Frontal cortex (tissue), 4 donors: ENCODE data around the gene ZSCAN10. TPM values are rescaled to one million over a fixed set of nuclear protein-coding genes. Genes with fewer than 3 reads are reported as not detected.
"Not testable (repeated sequence)": the region's sequence is repeated elsewhere in the genome, so short reads cannot be mapped to it uniquely, and the experiment has no call there.

Experiments
- DNase-seq, 2 donors: peaks; one replicate each; pipeline ENCODE4 v3.0.0; 2012; ENCODE audit warnings: low spot score in 2 of 2
- FAIRE-seq: peaks from 2 replicates; lab custom pipeline; 2012; peaks lifted over from hg19 to GRCh38; lab: Jason Lieb, UNC
- total RNA-seq: library from RNA; depleted of rRNA; stranded (reverse); fragments of >200 nt; gene quantifications from one replicate; pipeline ENCODE4 v1.2.3, GENCODE V29; 2014
- donor health status: control.
- donor health status: control.
- donor health status: control.

The ZSCAN10 gene
- total RNA-seq, 1 donor from 2014 or later: not detected

GRCh38 chr16:3088925-3089716, 10.0 kb downstream of the ZSCAN10 start:
- FAIRE-seq (no peak), DNase-seq (no peak)

DNA sequence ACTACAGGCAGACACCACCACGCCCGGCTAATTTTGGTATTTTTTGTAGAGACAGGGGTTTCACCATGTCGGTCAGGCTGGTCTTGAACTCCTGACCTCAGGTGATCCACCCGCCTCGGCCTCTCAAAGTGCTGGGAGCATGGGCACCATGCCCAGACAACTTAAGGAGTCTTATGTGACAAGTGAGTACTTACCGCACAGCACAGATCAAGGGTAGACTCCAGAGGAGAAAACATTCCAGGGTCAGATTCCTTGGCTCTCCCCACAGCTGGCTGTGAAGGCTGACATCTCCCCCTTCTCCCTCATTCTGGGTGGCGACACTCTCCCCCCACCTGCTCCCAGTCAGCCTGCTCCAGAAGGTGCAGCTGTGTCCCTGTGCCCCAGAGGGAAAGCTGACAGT, 10.6 kb downstream of the ZSCAN10 start:
- FAIRE-seq: no peak

DNA sequence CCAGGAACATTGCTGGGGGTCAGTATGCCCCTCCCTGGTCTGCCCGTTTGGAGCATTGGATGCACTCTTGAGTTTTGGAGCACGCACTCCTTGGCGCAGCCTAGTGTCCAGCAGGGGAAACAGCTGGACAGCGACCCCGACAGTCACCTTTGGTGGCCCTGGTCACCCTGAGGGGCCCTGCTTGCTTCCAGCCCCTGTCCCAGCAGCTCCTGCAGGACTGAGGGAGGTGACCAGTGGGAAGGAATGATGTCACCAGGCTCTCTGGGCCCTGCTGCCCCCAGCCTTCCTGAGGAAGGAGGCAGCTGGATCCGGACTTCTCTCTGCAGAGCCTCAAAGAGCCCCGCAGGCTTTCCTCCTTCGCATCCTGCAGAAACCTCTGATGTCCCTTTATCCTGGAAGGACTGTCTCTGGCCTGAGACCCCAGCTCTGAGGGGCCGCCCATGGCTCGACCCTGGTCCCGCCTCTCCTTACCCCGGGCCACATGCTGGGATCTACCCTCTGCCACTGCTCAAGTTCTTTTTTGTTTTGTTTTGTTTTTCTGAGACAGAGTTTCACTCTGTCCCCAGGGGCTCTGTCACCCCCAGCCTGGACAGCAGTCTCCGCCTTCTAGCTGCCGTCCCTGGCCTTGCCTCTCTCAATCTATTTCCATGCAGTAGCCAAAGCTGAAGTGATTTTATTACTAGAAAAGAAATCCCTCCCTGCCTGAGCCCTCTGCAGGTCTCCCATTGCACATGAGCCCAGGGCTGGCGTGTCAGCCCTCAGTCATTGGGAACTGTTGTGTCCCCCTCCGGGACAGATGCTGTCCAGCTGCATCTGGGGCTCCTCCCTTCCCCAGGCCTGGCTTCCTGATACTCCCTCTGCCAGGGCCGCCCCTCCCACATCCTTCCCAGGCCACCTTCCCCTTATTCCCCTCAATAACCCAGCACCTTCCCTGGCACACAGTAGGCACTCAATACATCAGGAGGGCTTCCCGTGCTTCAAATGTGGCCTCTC, 11.6 kb downstream of the ZSCAN10 start:
- no peak for FAIRE-seq
- no peak for DNase-seq

More for the DNA sequence above, 10.6 kb downstream of the ZSCAN10 start:
- DNase-seq: no peak

DNA sequence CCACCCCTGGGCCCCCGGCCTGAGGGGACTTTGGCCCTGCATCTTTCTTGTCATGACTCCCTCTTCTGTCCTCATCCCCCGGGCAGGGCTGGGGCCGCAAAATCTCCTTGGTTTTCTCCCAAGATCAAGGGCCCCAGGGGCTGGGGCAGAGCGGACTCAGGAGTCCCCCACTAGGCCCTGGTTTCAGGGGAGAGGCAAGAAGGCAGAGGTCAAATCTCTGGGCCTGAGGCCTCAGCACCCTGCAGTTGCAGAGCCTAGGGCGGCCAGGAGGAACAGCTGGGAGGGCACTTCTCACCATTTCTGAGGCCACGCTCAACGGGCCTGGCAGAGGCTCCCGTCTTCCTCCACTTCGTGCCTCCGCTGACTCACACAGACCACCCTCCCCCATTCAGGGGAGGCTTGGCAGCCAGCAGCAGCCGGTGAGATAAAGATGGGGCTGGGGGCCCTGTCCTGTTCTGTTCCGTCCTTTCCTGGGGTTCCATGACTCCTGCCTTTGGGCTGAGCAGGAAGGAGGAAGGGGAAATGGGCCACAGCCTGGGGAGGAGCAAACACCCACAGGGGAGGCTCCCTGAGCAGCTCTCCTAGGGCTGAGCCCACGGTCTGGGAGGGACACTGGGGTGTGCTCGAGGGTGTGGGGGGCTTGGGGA, 12.4 kb downstream of the ZSCAN10 start:
- FAIRE-seq: no peak

DNA sequence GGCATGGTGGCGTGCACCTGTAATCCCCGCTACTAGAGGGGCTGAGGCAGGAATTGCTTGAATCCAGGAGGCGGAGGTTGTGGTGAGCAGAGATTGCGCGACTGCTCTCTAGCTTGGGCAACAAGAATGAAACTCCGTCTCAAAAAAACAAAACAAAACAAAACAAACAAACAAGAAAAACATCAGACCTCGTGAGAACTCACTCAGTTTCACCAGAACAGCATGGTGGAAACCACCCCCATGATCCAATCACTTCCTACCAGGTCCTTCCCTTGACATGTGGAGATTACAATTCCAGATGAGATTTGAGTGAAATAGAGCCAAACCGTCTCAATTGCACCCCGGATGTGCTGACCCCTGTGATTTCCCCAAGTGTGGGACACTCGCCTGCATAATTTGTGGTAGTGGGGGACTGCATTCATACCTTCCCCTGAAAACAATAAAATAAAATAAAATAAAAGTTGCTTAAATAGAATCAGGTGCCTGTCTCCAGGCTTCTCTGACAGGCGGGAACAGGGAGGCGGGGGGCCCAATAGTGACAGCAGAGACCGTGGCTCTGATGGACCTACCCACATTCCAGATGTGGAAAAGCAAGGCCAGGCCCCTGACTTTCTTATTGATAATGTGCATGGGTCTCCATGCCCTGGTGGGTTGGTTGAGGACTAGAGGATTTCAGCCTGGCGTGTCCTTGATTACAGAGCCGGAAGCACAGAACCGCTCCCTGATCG, 13.1 kb downstream of the ZSCAN10 start:
- no peak for FAIRE-seq
- no peak for DNase-seq

More for the DNA sequence above, 12.4 kb downstream of the ZSCAN10 start:
- DNase-seq: no peak

DNA sequence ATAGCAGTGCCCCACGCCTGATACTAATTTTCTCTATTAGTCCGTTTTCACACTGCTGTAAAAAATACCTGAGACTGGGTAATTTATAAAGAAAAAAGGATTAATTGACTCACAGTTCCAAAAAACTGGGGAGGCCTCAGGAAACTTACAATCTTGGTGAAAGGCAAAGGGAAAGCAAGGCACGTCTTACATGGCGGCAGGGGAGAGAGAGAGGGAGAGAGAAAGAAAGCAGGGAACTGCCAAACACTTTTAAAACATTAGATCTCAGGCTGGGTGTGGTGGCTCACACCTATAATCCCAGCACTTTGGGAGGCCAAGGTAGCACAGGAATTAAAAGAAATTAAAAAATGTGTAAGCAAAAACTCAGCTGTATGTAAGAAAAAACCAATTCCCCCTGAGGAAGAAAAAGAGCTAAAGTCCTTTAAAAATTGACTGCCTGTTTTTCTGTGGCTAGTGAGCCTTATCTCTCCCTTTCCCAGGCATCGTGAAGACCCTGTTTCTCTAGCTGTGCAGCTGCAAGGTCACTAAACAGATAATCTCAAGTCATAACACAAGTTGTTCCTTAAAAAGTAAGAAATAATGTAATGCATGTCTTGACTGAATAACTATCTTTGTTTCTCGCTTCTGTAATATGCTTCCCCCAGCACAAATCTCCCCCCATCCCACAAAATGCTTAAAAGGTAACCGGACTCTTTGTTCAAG, 14.0 kb downstream of the ZSCAN10 start:
- FAIRE-seq: no peak

DNA sequence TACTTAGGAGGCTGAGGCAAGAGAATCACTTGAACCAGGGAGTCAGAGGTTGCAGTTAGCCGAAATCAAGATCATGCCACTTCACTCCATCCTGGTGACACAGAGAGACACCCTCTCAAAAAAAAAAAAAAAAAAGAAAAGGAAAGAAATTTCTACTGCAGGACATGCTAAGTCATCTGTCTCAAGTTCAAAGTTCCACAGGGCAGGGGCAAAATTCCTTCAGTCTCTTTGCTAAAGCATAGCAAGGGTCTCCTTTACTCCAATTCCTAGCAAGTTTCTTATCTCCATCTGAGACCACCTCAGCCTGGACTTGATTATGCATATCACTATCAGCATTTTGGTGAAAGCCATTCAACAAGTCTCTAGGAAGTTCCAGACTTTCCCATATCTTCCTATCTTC, 14.6 kb downstream of the ZSCAN10 start:
- no peak for FAIRE-seq
- no peak for DNase-seq

More for the DNA sequence above, 14.0 kb downstream of the ZSCAN10 start:
- no peak for DNase-seq

GRCh38 chr16:3083408-3083807, 15.7 kb downstream of the ZSCAN10 start:
- DNase-seq, FAIRE-seq: not testable (repeated sequence)

DNA sequence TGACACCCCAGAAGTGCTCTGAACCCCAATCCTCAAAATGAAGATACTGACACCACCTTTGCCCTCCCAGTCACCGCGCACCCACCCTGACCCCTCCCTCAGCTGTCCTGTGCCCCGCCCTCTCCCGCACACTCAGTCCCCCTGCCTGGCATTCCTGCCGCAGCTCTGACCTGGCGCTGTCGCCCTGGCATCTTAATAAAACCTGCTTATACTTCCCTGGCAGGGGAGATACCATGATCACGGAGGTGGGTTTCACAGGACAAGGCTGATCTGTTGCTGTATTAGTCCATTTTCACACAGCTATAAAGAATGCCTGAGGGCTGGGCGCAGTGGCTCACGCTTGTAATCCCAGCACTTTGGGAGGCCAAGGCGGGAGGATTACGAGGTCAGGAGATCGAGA, 17.1 kb downstream of the ZSCAN10 start:
- not testable (repeated sequence) for DNase-seq, FAIRE-seq

DNA sequence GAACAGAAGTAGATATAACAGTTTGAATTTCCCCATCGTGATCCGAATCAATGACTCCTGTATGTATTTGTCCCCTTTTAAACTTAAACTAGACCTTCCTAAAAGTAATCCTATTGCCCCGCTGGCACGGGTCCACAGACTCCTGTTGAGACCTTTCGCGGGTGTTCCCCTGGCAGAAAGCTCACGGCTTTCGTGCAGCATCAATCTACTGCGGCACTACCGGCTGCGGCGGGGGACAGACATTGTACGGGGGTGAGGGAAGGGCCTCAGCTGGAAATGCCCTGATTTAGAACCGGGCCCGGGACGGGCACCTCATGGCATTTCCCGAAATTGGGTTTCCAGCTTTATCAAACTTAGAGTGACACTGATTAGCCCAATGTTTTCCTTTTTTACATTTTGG, 19.1 kb downstream of the ZSCAN10 start:
- DNase-seq (no peak), FAIRE-seq (no peak)

DNA sequence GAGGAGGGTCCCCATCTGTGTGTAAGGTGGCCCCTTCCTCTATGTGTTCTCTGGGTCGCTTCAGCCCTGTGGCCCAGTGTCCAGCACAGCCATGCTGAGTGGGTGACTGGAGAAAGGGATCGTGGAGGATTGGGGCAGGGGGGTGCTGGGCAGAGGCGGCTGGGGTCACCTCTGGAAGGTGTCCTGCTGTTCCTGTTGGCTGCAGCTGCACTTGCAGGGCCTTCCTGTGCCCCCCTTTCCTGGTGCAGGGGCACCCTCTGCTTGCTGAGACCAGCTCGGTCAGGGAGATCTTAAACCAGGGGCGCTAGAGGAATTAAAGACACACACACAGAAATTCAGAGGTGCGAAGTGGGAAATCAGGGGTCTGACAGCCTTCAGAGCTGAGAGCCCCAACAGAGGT, 22.5 kb downstream of the ZSCAN10 start:
- DNase-seq (no peak), FAIRE-seq (no peak)

DNA sequence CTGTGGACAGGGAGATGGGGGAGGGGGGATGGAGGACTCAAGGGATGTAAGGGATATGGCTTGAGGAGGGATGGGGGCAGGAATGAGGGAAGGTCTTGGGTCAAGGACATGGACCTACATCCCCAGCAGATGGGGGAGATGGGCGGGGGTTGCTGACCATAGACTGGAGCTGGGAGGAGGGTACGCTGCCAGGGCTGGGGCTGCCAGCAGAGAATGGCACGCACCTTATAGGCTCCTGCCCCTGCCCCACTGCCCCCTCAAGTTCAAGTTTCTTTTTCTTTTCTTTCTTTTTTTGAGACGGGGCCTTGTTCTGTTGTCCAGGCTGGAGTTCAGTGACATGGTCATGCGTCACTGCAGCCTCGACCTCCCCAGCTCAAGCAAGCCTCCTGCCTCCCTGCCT, 23.1 kb downstream of the ZSCAN10 start:
- not testable (repeated sequence) for DNase-seq, FAIRE-seq

DNA sequence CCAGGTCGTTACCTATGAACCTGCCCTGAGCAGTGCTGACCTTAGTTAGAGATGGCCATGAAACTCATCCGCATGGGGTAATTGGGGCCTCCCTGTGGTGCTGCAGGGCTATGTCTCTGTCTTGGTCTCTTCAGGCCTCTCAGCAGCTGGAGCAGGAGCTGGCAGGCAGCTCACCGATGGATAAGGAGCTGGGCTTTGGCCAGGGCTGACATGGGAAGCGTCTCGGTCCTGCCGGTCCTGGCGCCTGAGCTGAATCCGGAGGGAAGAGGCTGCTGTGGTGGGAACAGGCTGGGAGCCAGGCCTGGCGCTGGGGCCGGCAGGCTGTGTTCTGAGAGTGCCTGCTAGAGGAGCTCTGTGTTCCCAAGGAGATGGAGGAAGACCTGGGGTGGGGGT, 23.6 kb downstream of the ZSCAN10 start:
- DNase-seq (no peak), FAIRE-seq (no peak)

GRCh38 chr16:3074860-3075522, 24.1 kb downstream of the ZSCAN10 start:
- DNase-seq (no peak), FAIRE-seq (no peak)

DNA sequence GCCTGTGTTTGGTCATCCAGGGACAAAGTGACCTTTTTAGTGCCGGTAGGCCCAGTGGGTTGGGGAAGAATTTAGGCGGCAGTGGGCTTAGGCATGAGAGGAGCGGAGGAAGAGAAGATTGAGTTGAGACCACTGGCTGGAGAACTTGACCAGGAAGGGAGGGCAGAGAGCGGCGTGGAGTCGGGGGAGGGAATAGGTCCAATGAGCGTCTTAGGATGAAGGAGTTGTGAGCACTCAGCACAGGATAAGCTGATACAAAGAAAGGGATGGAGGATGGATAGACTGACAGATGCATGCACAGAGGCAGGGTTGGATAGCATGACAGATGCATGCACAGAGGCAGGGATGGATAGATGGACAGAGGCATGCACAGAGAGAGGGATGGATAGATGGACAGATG, 25.6 kb downstream of the ZSCAN10 start:
- no peak for DNase-seq
- no peak for FAIRE-seq

GRCh38 chr16:3072576-3073263, 26.4 kb downstream of the ZSCAN10 start:
- not testable (repeated sequence) for DNase-seq, FAIRE-seq

GRCh38 chr16:3072148-3072547, 26.9 kb downstream of the ZSCAN10 start:
- FAIRE-seq, DNase-seq: not testable (repeated sequence)

DNA sequence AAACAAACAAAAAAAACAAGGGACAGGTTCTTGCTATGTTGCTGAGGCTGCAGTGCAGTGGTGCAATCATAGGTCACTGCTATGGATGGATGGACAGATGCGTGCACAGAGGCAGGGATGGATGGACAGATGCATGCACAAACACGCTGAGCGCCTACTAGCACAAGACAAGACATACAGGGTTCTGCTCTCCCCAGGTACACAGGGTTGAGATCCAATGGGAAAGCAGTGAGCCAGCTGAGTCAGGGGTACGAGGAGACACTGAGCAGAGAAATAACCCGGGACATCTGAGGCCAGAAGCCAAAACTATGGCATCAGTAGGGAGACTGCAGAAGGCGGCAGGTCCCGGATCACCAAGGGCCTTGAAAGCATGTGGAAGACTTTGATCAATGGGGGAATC, 27.4 kb downstream of the ZSCAN10 start:
- DNase-seq (no peak), FAIRE-seq (no peak)
